Measurements from ENCODE around the gene ZNF710.

The ZNF710 gene

DNA sequence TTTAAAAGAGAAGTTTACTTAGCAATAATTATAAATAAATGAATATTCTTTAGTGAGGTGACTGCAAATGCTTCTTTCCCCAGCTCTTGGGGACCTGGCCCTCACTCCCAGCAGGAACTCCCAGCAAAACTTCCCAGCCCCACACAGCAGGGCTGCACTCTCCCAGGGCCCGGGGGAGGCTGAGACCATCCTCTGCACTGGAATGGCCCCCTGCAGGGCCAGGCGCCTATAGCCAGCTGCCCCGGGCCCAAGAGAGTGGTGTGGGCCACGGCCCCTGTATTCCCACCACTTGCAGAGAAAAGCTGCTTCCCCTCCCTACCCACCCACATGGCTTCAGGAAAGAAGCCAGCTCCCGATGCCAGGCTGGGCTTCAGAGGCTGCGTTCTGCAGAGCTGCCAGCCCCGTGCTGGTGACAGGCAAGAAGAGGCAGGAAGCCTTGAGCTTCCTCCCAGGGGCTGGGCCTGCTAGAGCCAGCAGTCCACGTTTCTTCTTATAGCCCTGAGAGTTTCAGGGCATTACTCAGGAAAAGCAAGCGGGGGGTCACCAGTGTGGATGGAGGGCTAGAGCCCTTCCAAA lies 81.1 kb downstream of the ZNF710 start:
- Mint-ChIP-seq H3K27me3 (no peaks in the 10 kb centered on the region), H3K9me3 (no peaks in the 10 kb centered on the region), H3K36me3 (ENCODE audit: low read depth) (peaks cover 98% of the 10 kb centered on the region), H3K4me3 (no peak overlapping the region), H3K27ac (peak overlapping the region; percentile 9), H3K4me1 (ENCODE audit: low read depth) (peaks cover 55% of the 10 kb centered on the region)
- intact Hi-C loops (cut with micrococcal nuclease): loop anchor here (10.0 kb wide), 1 partner anchor 143 kb away; no protein-coding TSS in a partner anchor

DNA sequence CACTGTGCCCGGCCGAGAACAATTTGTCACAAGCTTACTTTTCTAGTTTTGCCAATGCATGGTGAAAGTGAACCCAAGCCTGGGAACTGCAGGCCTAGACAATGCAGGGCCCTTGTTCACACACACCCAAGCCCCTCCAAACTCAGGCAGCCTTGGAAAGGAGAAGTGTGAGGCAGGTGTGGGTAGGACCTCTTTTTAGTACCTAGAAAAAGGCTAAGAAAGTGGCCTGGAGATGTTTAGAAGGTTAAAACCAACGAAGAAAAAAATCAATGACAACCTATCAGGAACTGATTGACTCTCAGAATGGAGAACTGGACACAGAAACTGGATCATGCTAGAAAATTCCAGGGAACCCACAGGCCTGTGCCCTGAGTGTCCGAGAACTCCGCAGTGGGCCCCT lies 82.3 kb downstream of the ZNF710 start:
- peak overlapping the region; percentile 13 for H3K27ac Mint-ChIP-seq

GRCh38 chr15:90083954-90084607 lies 83.0 kb downstream of the ZNF710 start:
- Mint-ChIP-seq H3K4me3 (no peak overlapping the region), H3K4me1 (ENCODE audit: low read depth) (peaks cover 63% of the 10 kb centered on the region), H3K27me3 (no peaks in the 10 kb centered on the region), H3K36me3 (ENCODE audit: low read depth) (peaks cover 98% of the 10 kb centered on the region), H3K27ac (peak overlapping the region; percentile 13), H3K9me3 (no peaks in the 10 kb centered on the region)
- intact Hi-C loops (cut with micrococcal nuclease): loop anchor here (10.0 kb wide), 1 partner anchor 141 kb away; no protein-coding TSS in a partner anchor

More for the DNA sequence above, 82.3 kb downstream of the ZNF710 start:
- intact Hi-C loops (cut with micrococcal nuclease): loop anchor here (10.0 kb wide), 1 partner anchor 141 kb away; no protein-coding TSS in a partner anchor
- Mint-ChIP-seq H3K9me3 (no peaks in the 10 kb centered on the region), H3K4me1 (ENCODE audit: low read depth) (peaks cover 63% of the 10 kb centered on the region), H3K27me3 (no peaks in the 10 kb centered on the region), H3K36me3 (ENCODE audit: low read depth) (peaks cover 98% of the 10 kb centered on the region), H3K4me3 (no peak overlapping the region)

DNA sequence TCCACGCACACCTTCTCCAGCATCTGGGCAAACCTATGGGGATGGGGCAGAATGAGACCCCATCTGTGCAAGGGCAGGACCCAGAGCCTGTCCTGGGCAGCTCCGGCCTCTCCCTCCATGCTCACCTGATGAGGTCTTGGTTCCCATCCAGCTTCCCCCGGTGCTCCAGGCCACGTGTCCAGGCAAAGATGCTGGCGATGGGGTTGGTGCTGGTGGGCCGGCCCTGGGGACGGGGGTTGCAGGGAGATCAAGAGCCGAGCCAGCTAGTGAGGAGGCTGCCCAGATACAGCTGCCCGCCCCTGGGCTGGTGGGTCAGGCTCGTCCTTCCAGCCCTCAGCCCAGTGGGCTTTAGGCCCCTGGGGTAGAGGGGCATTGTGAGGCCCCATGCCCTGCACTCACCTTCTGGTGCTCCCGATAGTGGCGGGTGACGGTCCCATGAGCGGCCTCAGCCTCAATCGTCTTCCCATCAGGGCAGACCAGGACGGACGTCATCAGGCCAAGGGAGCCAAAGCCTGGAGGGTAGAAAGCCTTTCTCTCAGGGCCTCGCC lies 83.8 kb downstream of the ZNF710 start:
- peak overlapping the region; percentile 77 for H3K27ac Mint-ChIP-seq
- H3K36me3 Mint-ChIP-seq (ENCODE audit: low read depth): peaks cover 98% of the 10 kb centered on the region
- H3K27me3 Mint-ChIP-seq: no peaks in the 10 kb centered on the region
- intact Hi-C loops (cut with micrococcal nuclease): loop anchor here (5.0 to 10.0 kb wide), 3 partner anchors 140 to 343 kb away; partner anchors contain the start of gene AP3S2
- no peaks in the 10 kb centered on the region for H3K9me3 Mint-ChIP-seq
- no peak overlapping the region for H3K4me3 Mint-ChIP-seq
- peaks cover 63% of the 10 kb centered on the region for H3K4me1 Mint-ChIP-seq (ENCODE audit: low read depth)

- H3K36me3 Mint-ChIP-seq (ENCODE audit: low read depth): peaks cover 98% of the 10 kb centered on the region
- no peak overlapping the region for H3K4me3 Mint-ChIP-seq
- intact Hi-C loops (cut with micrococcal nuclease): loop anchor here (5.0 to 10.0 kb wide), 3 partner anchors 139 to 343 kb away; partner anchors contain the start of gene AP3S2
- H3K27me3 Mint-ChIP-seq: no peaks in the 10 kb centered on the region
- H3K4me1 Mint-ChIP-seq (ENCODE audit: low read depth): peaks cover 58% of the 10 kb centered on the region
- peak overlapping the region; percentile 77 for H3K27ac Mint-ChIP-seq
- H3K9me3 Mint-ChIP-seq: no peaks in the 10 kb centered on the region
These were observed 84.4 kb downstream of the ZNF710 start for GRCh38 chr15:90085565-90085964.

- Mint-ChIP-seq H3K27me3 (no peaks in the 10 kb centered on the region), H3K4me3 (no peak overlapping the region), H3K36me3 (ENCODE audit: low read depth) (peaks cover 98% of the 10 kb centered on the region), H3K27ac (no peak overlapping the region), H3K9me3 (no peaks in the 10 kb centered on the region), H3K4me1 (ENCODE audit: low read depth) (peaks cover 46% of the 10 kb centered on the region)
- intact Hi-C loops (cut with micrococcal nuclease): loop anchor here (5.0 to 10.0 kb wide), 3 partner anchors 138 to 345 kb away; partner anchors contain the start of gene AP3S2
These were observed 85.7 kb downstream of the ZNF710 start for GRCh38 chr15:90086868-90087268.

DNA sequence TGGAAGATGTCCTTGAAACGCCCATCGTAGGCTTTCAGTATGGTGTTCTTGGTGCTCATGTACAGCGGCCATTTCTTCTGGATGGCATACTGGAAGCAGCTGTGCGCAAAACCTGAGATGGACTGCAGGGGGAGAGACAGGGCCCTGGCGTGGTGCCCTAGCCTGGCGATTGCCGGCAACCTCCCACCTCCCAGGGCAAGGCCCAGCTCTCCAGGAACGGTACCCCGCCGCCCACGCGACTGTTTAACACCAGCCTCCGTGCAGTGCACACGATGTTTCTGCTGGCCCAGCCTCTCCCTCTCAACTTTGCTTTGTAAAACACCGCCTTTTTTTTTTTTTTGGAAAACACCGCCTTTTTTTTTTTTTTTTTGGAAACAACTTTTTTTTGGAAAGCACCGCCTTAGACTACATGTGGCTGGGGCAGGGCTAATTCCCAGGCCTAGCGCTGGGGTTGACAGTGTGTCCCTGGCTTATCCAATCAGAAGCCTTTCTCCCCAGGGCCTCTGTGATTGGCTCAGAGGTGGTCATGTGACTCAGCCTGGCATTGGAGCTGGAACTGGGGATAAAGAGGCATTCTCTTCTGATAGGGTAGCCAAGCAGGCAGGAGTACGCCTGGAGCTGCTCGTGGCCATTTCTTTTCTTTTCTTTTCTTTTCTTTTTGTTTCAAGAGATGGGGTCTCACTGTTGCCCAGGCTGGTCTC lies 86.5 kb downstream of the ZNF710 start:
- H3K4me1 Mint-ChIP-seq (ENCODE audit: low read depth): peaks cover 46% of the 10 kb centered on the region
- no peak overlapping the region for H3K27ac Mint-ChIP-seq
- no peaks in the 10 kb centered on the region for H3K9me3 Mint-ChIP-seq
- no peak overlapping the region for H3K4me3 Mint-ChIP-seq
- intact Hi-C loops (cut with micrococcal nuclease): loop anchor here (5.0 to 10.0 kb wide), 3 partner anchors 137 to 345 kb away; partner anchors contain the start of gene AP3S2
- H3K27me3 Mint-ChIP-seq: no peaks in the 10 kb centered on the region
- peaks cover 100% of the 10 kb centered on the region for H3K36me3 Mint-ChIP-seq (ENCODE audit: low read depth)

DNA sequence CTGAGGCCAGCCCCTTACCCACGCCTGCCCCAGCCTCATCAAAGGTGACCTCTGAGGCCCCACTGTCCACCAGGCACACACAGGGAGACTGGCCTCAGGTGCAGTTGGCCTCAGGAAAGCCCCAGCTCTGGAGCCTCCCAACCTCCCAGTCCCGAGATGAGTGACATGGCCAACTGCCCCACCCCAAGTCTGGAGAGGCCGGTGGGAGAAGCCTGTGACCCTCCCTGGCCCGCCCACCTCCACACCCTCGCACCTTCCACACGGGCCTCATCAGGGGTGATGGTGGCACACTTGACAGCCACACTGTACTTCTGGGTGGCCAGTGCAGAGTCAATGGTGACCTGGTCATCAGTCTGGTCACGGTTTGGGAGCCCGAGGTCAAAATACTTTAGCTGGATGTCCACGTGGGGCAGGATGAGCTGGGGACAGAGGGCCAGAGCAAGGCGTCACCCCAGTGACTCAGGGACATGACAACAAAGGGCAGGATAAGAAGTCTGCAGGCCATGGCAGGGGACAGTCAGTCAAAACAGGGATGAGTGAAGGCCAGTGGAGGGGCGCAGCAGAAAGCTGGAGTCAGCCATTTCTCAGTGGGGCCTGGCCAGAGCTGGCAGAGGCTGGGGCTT lies 89.2 kb downstream of the ZNF710 start:
- Mint-ChIP-seq H3K27ac (no peak overlapping the region), H3K9me3 (no peaks in the 10 kb centered on the region), H3K27me3 (no peaks in the 10 kb centered on the region), H3K36me3 (ENCODE audit: low read depth) (peaks cover 82% of the 10 kb centered on the region), H3K4me3 (no peak overlapping the region), H3K4me1 (ENCODE audit: low read depth) (peaks cover 44% of the 10 kb centered on the region)
- intact Hi-C loops (cut with micrococcal nuclease): no loop called here

DNA sequence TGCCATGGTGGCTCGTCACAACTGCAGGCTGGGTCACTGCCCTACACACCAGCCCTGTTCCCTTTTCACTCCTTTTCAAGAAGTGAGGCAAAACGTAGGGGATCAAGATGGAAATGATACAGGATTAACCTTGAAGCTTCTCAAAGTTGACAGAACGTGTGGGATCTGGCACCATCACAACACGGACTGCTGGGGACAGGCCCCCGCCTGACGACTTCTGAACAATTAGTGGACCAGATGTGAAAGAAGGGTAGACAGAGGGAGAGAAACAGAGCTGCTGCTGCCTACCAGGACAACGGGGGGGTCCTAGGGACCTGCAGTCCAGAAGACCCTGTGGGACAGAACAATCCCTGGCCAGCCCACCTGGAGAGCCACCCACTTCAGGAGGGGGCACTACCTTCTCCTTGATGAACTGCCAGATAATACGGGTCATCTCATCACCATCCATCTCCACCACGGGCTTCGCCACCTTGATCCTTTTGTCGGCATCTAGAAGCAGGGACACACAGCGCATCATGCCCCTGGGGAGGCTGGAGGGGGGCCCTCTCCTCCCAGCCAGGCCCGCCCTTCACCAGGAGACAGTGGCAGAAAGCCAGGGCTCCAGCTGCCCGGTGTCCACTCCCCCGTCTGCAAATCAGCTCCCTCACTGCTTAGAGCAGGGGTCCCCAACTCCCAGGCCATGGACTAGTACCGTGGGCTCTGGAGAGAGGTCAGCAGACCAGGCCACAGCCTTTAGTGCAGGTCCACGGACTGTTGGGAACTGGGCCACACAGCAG lies 90.2 kb downstream of the ZNF710 start:
- peaks cover 80% of the 10 kb centered on the region for H3K36me3 Mint-ChIP-seq (ENCODE audit: low read depth)
- no peaks in the 10 kb centered on the region for H3K27me3 Mint-ChIP-seq
- intact Hi-C loops (cut with micrococcal nuclease): no loop called here
- H3K27ac Mint-ChIP-seq: no peak overlapping the region
- peaks cover 44% of the 10 kb centered on the region for H3K4me1 Mint-ChIP-seq (ENCODE audit: low read depth)
- H3K4me3 Mint-ChIP-seq: no peak overlapping the region
- no peaks in the 10 kb centered on the region for H3K9me3 Mint-ChIP-seq

GRCh38 chr15:90095521-90095959 lies 94.4 kb downstream of the ZNF710 start:
- intact Hi-C loops (cut with micrococcal nuclease): no loop called here
- Mint-ChIP-seq H3K27me3 (no peaks in the 10 kb centered on the region), H3K36me3 (ENCODE audit: low read depth) (peaks cover 63% of the 10 kb centered on the region), H3K4me3 (no peak overlapping the region), H3K9me3 (no peaks in the 10 kb centered on the region), H3K4me1 (ENCODE audit: low read depth) (peaks cover 66% of the 10 kb centered on the region), H3K27ac (peak overlapping the region; percentile 12)

DNA sequence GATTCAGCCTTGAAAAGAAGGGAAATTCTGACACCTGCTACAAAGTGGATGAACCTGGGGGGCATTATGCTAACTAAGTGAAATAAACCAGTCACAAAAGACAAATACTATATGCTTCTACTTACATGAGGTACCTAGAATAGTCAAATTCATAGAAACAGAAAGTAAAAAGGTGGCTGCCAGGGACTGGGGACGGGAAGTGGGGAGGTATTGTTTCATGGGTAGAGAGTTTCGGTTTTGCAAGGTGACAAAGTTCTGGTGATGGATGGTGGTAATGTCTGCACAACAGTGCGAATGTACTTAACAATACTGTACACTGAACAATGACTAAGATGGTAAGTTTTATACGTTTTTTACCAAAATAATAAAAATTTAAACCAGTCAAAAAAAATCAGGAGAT lies 96.4 kb downstream of the ZNF710 start:
- Mint-ChIP-seq H3K27me3 (no peaks in the 10 kb centered on the region), H3K4me3 (no peak overlapping the region), H3K4me1 (ENCODE audit: low read depth) (peaks cover 71% of the 10 kb centered on the region), H3K9me3 (no peaks in the 10 kb centered on the region), H3K36me3 (ENCODE audit: low read depth) (peaks cover 44% of the 10 kb centered on the region), H3K27ac (no peak overlapping the region)
- intact Hi-C loops (cut with micrococcal nuclease): no loop called here

DNA sequence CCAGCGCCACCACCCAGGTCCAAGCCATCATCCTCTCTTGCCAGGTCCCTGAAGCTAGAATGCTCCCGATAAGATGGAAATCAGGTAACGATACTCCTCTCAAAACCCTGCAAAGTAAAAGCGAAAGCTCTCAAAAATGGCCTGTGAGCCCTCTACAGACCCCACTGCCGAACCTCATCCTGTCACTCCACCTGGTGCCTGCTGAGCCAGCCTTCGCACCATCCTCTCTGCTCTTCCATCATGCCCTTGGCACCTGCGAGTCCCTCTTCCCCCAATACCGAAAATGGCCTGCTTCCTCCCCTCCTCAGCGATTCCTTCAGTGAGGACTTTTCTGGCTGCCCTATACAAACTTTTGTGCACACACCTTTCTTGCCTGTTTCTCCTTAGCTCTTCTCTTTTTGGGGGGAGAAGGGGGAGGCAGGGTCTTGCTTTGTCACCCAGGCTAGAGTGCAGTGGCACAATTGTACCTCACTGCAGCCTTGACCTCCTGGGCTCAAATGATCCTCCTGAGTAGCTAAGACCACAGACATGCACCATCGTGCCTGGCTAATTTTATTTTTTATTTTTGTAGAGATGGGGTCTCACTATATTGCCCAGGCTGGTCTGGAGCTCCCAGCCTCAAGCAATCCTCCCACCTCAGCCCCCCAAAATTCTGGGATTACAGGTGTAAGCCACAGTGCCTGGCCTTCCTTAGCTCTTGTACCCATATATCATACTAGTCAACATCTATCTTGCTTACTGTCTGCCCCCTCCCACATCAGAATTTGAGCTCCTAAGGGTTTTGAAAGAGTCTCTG lies 98.1 kb downstream of the ZNF710 start:
- H3K27me3 Mint-ChIP-seq: peaks cover 13% of the 10 kb centered on the region
- no peak overlapping the region for H3K4me3 Mint-ChIP-seq
- peaks cover 76% of the 10 kb centered on the region for H3K4me1 Mint-ChIP-seq (ENCODE audit: low read depth)
- H3K9me3 Mint-ChIP-seq: no peaks in the 10 kb centered on the region
- H3K36me3 Mint-ChIP-seq (ENCODE audit: low read depth): peaks cover 37% of the 10 kb centered on the region
- H3K27ac Mint-ChIP-seq: peak overlapping the region; percentile 83
- intact Hi-C loops (cut with micrococcal nuclease): no loop called here
